UCSD-AML1 (cell line): Measurements from ENCODE around the gene PLCG2.
"Not testable (repeated sequence)": the region's sequence is repeated elsewhere in the genome, so short reads cannot be mapped to it uniquely, and the experiment has no call there.

Source experiments
- DNase-seq: peaks from one replicate; lab custom pipeline; 2025; ENCODE audit not compliant: unreplicated experiment; lab: John Stamatoyannopoulos, UW

PLCG2 gene

GRCh38 chr16:81934711-81935110 is 155.6 kb downstream of the PLCG2 start:
- not testable (repeated sequence) for DNase-seq

- DNase-seq = no peak
Observed at GRCh38 chr16:81936209-81937000, 157.3 kb downstream of the PLCG2 start.

- no peak for DNase-seq
Observed at GRCh38 chr16:81937305-81938038, 158.4 kb downstream of the PLCG2 start.

GRCh38 chr16:81938326-81939163 is 159.5 kb downstream of the PLCG2 start:
- DNase-seq = no peak

- DNase-seq = no peak
Observed at GRCh38 chr16:81939164-81940056, 160.3 kb downstream of the PLCG2 start.

GRCh38 chr16:81940781-81941560 is 161.9 kb downstream of the PLCG2 start:
- DNase-seq = no peak

GRCh38 chr16:81942007-81942601 is 163.0 kb downstream of the PLCG2 start:
- no peak for DNase-seq

GRCh38 chr16:81945665-81946064 is 166.6 kb downstream of the PLCG2 start:
- no peak for DNase-seq

- no peak for DNase-seq
Observed at GRCh38 chr16:81946206-81946605, 167.1 kb downstream of the PLCG2 start.

- no peak for DNase-seq
Observed at GRCh38 chr16:81951564-81951963, 172.5 kb downstream of the PLCG2 start.

- DNase-seq = no peak
Observed at GRCh38 chr16:81956213-81956948, 177.3 kb downstream of the PLCG2 start.

GRCh38 chr16:81964808-81965207 is 185.7 kb downstream of the PLCG2 start:
- no peak for DNase-seq

- no peak for DNase-seq
Observed at GRCh38 chr16:81967358-81967757, 188.3 kb downstream of the PLCG2 start.

GRCh38 chr16:81971853-81972252 is 192.8 kb downstream of the PLCG2 start:
- DNase-seq = no peak

GRCh38 chr16:81973737-81974136 is 194.6 kb downstream of the PLCG2 start:
- DNase-seq = no peak

GRCh38 chr16:81975637-81976036 is 196.5 kb downstream of the PLCG2 start:
- DNase-seq = no peak

- not testable (repeated sequence) for DNase-seq
Observed at GRCh38 chr16:81977335-81977942, 198.3 kb downstream of the PLCG2 start.

- DNase-seq = no peak
Observed at GRCh38 chr16:81987121-81987520, 208.0 kb downstream of the PLCG2 start.
